Lower leg skin (tissue), 4 donors: ENCODE measurements around the gene HOXB9. TPM values are rescaled to one million over a fixed set of nuclear protein-coding genes. Genes with fewer than 3 reads are reported as not detected.

Experiments
- DNase-seq, 2 donors: peaks; one replicate each; pipeline ENCODE4 v3.0.0-alpha.2; 2019; ENCODE audit warnings: low spot score in 2 of 2
- H3K4me3 ChIP-seq: fragments of 200-600 bp; sonication (generic); 2 replicates; pipeline ENCODE4 v1.5.1; 2017; ENCODE audit warnings: mild to moderate bottlenecking, low read depth; ENCODE audit not compliant: poor library complexity, severe bottlenecking
- POLR2A ChIP-seq, 2 donors: fragments of 450-650 bp; IDR thresholded peaks; one replicate each; pipeline ENCODE4 v1.6.1; 2016 to 2017; ENCODE audit warnings: antibody characterized with exemption in 2 of 2, mild to moderate bottlenecking in 1 of 2, moderate library complexity in 1 of 2
- WGBS, 2 donors: methylation state at CpG; one replicate each; pipeline ENCODE4 v1.1.5; 2018; 5-methylcytosine and 5-hydroxymethylcytosine counted together
- intact Hi-C: fragments of 100-400 bp; cut with DNase I; formaldehyde crosslinking; loops from one replicate; pipeline ENCODE4 v1.15.0; 2023; ENCODE audit warnings: low total_unique reads
- total RNA-seq, 4 donors: library from RNA; depleted of rRNA; stranded (reverse); fragments of >200 nt; gene quantifications; one replicate each; pipeline ENCODE4 v1.1.0, GENCODE V29; 2016
- TF ChIP-seq, protein P1 (sequence below), 3 donors: fragments of 450-650 bp; IDR thresholded peaks; one replicate each; pipeline ENCODE4 v1.5.1; 2016; ENCODE audit warnings: antibody characterized with exemption in 3 of 3, mild to moderate bottlenecking in 3 of 3, moderate library complexity in 2 of 3

HOXB9 gene
- total RNA-seq, 4 donors from 2014 or later, result 0.07 to 0.29 TPM; not detected in 2

DNA sequence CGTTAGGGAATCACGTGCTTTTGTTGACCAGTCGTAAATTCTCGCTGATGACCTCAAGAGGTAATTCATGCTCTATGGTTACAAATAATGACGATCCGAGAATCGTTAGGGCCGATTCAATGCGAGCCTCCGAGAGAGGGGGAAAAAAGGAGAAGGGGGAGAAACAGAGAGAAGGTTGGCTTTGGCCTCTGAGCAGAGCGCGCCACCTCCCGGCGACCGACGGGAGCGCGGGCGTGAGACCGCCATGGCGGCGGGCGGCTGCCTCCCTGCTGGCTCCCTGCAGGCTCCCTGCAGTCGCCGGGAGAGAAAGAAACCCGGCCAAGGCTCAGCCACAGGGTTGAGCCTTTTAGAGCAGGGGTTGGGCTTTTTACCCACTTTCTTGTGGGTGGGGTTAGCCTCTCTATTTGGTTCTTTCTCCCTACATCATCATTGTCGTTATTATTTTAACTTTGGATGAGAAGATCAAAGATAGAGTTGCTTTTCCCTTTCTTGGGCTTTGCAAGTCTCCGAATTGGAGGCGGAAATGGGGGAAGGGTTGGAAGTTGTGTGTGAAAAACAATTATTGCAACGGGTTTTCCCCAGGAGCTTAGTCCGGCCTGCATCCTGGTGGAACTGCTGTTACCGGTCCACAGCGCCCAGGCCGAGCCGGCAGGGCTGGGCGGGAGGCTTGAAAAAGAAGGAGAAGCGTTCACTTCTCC is 32.2 kb downstream of the HOXB9 start:
- TF ChIP-seq, protein P1, sequence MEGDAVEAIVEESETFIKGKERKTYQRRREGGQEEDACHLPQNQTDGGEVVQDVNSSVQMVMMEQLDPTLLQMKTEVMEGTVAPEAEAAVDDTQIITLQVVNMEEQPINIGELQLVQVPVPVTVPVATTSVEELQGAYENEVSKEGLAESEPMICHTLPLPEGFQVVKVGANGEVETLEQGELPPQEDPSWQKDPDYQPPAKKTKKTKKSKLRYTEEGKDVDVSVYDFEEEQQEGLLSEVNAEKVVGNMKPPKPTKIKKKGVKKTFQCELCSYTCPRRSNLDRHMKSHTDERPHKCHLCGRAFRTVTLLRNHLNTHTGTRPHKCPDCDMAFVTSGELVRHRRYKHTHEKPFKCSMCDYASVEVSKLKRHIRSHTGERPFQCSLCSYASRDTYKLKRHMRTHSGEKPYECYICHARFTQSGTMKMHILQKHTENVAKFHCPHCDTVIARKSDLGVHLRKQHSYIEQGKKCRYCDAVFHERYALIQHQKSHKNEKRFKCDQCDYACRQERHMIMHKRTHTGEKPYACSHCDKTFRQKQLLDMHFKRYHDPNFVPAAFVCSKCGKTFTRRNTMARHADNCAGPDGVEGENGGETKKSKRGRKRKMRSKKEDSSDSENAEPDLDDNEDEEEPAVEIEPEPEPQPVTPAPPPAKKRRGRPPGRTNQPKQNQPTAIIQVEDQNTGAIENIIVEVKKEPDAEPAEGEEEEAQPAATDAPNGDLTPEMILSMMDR (IDR thresholded peaks at IDR 0.05), result peak in 1 of 3 donors; percentile 92
- TF ChIP-seq POLR2A (IDR thresholded peaks at IDR 0.05), result no peak
- 16 to 19% methylated on average over 37 of the region's 37 CpGs for WGBS, 2 donors

DNA sequence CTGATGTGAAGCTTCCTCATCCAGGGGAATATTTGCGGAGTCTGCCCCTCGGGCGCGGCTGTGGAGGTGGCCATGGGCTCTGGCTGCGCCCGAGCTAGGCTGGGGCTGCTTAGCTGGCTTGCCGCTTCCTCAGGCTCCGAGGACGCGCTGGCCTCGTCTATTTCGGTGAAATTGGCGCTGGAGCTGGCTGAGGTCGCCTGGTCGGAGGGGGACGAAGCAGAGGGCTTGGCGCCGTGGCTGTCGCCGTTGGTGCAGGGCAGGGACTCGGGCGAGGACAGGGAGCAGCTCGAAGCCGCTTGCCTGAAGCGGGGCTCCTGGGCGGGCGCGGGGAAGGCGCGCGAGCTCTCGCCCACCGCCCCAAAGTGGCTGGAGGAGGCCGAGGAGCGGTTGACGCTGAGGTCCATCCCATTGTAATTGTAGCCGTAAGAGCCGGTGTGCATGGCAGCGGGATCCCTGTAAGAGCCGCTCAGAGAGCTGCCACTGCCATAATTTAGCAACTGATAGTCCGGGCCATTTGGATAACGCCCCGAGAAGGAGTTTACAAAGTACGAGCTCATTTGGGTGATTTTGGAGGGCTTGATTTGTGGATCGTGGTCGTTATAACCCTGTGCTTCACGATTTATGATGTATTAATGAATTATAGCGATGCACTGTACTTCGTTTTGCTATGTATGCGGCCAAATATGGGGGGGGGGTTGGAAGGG is 32.9 kb downstream of the HOXB9 start, which contains the start of gene HOXB5:
Gene HOXB5 (minus strand): TSS at position 654 of the 704 bp plus-strand sequence. CDS start 97 bp downstream, at position 557.
- 16 to 18% methylated on average over 49 of the region's 50 CpGs for WGBS, 2 donors
- TF ChIP-seq POLR2A (IDR thresholded peaks at IDR 0.05), result no peak
- TF ChIP-seq, protein P1 (IDR thresholded peaks at IDR 0.05), result no peak
- intact Hi-C loops, result loop anchor here (5.0 kb wide), 2 partner anchors 101 to 256 kb away; no protein-coding TSS in a partner anchor
- no peak within 1 kb of the TSS for H3K4me3 ChIP-seq
- DNase-seq, result peak in 1 of 2 donors; percentile 91

More for the DNA sequence above, 32.2 kb downstream of the HOXB9 start:
- H3K4me3 ChIP-seq, result no peak overlapping the region
- peak; percentile 71 to 96 for DNase-seq
- intact Hi-C loops, result loop anchor here (5.0 kb wide), 2 partner anchors 102 to 257 kb away; no protein-coding TSS in a partner anchor

DNA sequence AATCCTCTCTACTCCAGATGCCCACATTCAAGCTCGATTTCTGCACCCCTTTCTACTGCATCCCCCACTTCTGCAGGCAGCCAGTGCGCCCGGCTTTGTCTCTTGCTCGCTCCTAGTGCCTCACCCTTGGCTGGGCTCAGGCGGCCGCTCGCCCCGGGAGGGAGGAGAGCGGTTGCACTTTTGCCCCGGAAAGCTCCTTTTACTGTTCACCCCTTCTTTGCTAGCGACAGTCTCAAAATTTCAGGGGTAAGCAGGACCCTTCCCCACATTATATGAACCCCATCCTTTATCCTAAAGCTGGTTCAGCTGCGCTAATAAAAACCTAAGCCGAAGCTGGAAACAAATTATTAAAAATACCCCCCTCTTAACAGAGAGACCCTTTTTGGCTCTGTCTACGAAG is 33.6 kb downstream of the HOXB9 start:
- intact Hi-C loops, result loop anchor here (5.0 kb wide), 2 partner anchors 100 to 255 kb away; no protein-coding TSS in a partner anchor
- DNase-seq, result no peak
- 53 to 54% methylated on average over 14 of the region's 14 CpGs for WGBS, 2 donors
- H3K4me3 ChIP-seq, result no peak overlapping the region
- TF ChIP-seq, protein P1 (IDR thresholded peaks at IDR 0.05), result no peak
- no peak for TF ChIP-seq POLR2A (IDR thresholded peaks at IDR 0.05)

DNA sequence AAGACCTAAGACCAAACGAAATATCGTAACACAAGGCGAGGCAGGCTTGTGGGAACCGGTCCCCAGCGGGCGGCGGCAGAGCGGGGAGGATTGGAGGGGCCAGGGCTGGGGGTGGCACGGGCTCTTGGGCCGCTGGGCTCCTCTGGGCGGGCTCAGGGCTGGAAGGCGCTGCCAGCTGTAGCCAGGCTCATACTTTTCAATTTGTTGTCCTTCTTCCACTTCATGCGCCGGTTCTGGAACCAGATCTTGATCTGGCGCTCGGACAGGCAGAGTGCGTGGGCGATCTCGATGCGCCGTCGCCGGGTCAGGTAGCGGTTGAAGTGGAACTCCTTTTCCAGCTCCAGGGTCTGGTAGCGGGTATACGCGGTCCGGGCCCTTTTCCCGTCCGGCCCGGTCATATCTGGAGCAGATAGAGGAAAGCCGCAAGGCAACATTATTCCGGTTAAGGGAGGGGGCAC is 34.1 kb downstream of the HOXB9 start:
- DNase-seq, result no peak
- TF ChIP-seq, protein P1 (IDR thresholded peaks at IDR 0.05), result no peak
- TF ChIP-seq POLR2A (IDR thresholded peaks at IDR 0.05), result no peak
- H3K4me3 ChIP-seq, result no peak overlapping the region
- intact Hi-C loops, result loop anchor here (5.0 kb wide), 2 partner anchors 100 to 255 kb away; no protein-coding TSS in a partner anchor
- WGBS, 2 donors, result 68 to 76% methylated on average over 33 of the region's 33 CpGs

DNA sequence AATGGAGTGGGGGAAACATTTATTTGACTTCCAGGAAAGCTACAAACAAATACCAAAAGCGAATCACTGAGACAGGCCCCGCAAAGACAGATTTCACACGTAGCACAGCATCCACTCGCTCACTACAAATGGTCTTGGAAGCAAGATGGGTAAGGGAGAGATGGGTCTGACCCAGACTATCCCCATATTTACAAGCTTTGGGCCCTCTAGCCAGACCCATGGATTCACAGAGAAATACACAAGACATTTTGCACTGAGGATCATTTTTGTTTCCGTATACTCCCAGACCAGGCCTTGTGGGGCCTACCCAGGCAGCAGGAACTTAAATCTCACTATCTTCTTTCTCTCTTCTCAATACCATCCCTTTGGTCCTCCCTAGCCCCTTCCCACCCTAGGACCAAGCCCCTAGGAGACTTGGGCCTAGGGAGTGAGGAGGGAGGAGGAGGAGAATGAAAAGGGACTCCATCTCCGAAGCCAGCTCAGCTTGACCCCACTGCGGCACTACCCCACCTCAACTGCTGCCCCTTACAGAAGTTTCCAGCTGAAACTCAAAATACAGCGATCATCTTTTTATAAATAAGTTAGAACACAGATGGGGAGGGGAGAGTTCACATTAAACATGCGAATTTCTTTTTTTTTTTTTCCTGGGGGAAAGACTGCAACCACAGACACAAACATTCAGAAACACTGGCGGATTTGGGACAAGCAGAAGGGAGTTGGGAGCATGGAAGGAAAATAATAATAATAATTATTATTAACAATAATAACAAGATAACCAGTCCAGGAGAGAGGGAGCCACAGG is 34.7 kb downstream of the HOXB9 start:
- 91 to 92% methylated on average over 10 of the region's 10 CpGs for WGBS, 2 donors
- intact Hi-C loops, result loop anchor here (5.0 kb wide), 2 partner anchors 99 to 254 kb away; no protein-coding TSS in a partner anchor
- H3K4me3 ChIP-seq, result no peak overlapping the region
- no peak for DNase-seq
- TF ChIP-seq, protein P1 (IDR thresholded peaks at IDR 0.05), result no peak
- TF ChIP-seq POLR2A (IDR thresholded peaks at IDR 0.05), result no peak
